Mesenchymal stem cell (in vitro differentiated cells and primary cell): ENCODE results near the gene PIGV.

Source experiments
- DNase-seq: peaks from one replicate; pipeline ENCODE4 v3.0.0-alpha.2; 2013
- H2AFZ ChIP-seq: one replicate; pipeline ENCODE4 v1.6.1; 2013; ENCODE audit warnings: low read depth, mild to moderate bottlenecking, control low read depth, inconsistent platforms, low read length, moderate library complexity
- H2AK5ac ChIP-seq: 2 replicates; pipeline ENCODE4 v1.6.1; 2013; ENCODE audit warnings: low read length, moderate library complexity, mild to moderate bottlenecking, inconsistent platforms; ENCODE audit not compliant: severe bottlenecking
- H2BK120ac ChIP-seq: one replicate; pipeline ENCODE4 v1.6.1; 2013; ENCODE audit warnings: low read depth, mild to moderate bottlenecking, inconsistent platforms, low read length, moderate library complexity
- H2BK12ac ChIP-seq, 2 experiments: one replicate each; pipeline ENCODE4 v1.6.1; 2013; ENCODE audit warnings: inconsistent platforms in 2 of 2, low read length in 2 of 2, mild to moderate bottlenecking in 2 of 2, moderate library complexity in 2 of 2, control low read depth in 1 of 2
- H2BK15ac ChIP-seq: one replicate; pipeline ENCODE4 v1.6.1; 2013; ENCODE audit warnings: mild to moderate bottlenecking, low read depth, inconsistent platforms; ENCODE audit not compliant: poor library complexity, severe bottlenecking
- H2BK5ac ChIP-seq: 2 replicates; pipeline ENCODE4 v1.6.1; 2013; ENCODE audit warnings: low read depth, mild to moderate bottlenecking, low read length, control low read depth, inconsistent platforms; ENCODE audit not compliant: poor library complexity, severe bottlenecking
- H3K14ac ChIP-seq, 2 experiments: one replicate each; pipeline ENCODE4 v1.6.1; 2013; ENCODE audit warnings: inconsistent platforms in 2 of 2, low read length in 2 of 2, control low read depth in 1 of 2, mild to moderate bottlenecking in 1 of 2, moderate library complexity in 1 of 2
- H3K18ac ChIP-seq, 2 experiments: one replicate each; pipeline ENCODE4 v1.6.1; 2013; ENCODE audit warnings: inconsistent platforms in 2 of 2, low read length in 2 of 2, control low read depth in 1 of 2, low read depth in 1 of 2, mild to moderate bottlenecking in 1 of 2
- H3K23ac ChIP-seq, 2 experiments: one replicate each; pipeline ENCODE4 v1.6.1; 2013; ENCODE audit warnings: inconsistent platforms in 2 of 2, low read length in 2 of 2, mild to moderate bottlenecking in 2 of 2, moderate library complexity in 2 of 2, control low read depth in 1 of 2
- H3K27ac ChIP-seq: 2 replicates; pipeline ENCODE4 v1.5.1; 2013; ENCODE audit warnings: mild to moderate bottlenecking, moderate library complexity, low read length, control low read depth, inconsistent platforms; ENCODE audit not compliant: poor library complexity, severe bottlenecking
- H3K27me3 ChIP-seq, 2 experiments: 2 replicates each; pipeline versions ENCODE4 v1.6.1 to v1.7.0; 2013; ENCODE audit warnings: low read length in 2 of 2, mild to moderate bottlenecking in 2 of 2, moderate library complexity in 2 of 2, control low read depth in 1 of 2, inconsistent platforms in 1 of 2; ENCODE audit not compliant: control insufficient read depth in 1 of 2, insufficient read depth in 1 of 2
- H3K36me3 ChIP-seq, 2 experiments: 2 replicates each; pipeline versions ENCODE4 v1.6.1 to v1.7.0; 2013; ENCODE audit warnings: low read length in 2 of 2, control low read depth in 1 of 2, inconsistent platforms in 1 of 2, low read depth in 1 of 2, mild to moderate bottlenecking in 1 of 2; ENCODE audit not compliant: insufficient read depth in 2 of 2, control insufficient read depth in 1 of 2
- H3K4ac ChIP-seq, 2 experiments: one replicate each; pipeline ENCODE4 v1.6.1; 2013; ENCODE audit warnings: inconsistent platforms in 2 of 2, low read length in 2 of 2, mild to moderate bottlenecking in 2 of 2, moderate library complexity in 2 of 2, control low read depth in 1 of 2, low read depth in 1 of 2
- H3K4me1 ChIP-seq: 2 replicates; pipeline ENCODE4 v1.6.1; 2013; ENCODE audit warnings: low read depth, low read length, control low read depth; ENCODE audit not compliant: control insufficient read depth, insufficient read depth
- H3K4me2 ChIP-seq: 2 replicates; pipeline ENCODE4 v1.6.1; 2013; ENCODE audit warnings: low read length, mild to moderate bottlenecking, inconsistent platforms; ENCODE audit not compliant: poor library complexity, severe bottlenecking
- H3K4me3 ChIP-seq, 2 experiments: 2 replicates each; pipeline versions ENCODE4 v1.5.1 to v1.7.0; 2013; ENCODE audit warnings: low read length in 2 of 2, mild to moderate bottlenecking in 2 of 2, control low read depth in 1 of 2, low read depth in 1 of 2; ENCODE audit not compliant: insufficient read depth in 1 of 2
- H3K79me1 ChIP-seq: replicated peaks from 2 replicates; pipeline ENCODE4 v1.6.1; 2013; ENCODE audit warnings: mild to moderate bottlenecking, control low read depth, low read length, inconsistent platforms; ENCODE audit not compliant: poor library complexity, severe bottlenecking
- H3K9ac ChIP-seq: 2 replicates; pipeline ENCODE4 v1.7.0; 2013; ENCODE audit warnings: mild to moderate bottlenecking, low read length, moderate library complexity
- H3K9me3 ChIP-seq: 2 replicates; pipeline ENCODE4 v1.7.0; 2013; ENCODE audit warnings: mild to moderate bottlenecking, low read length; ENCODE audit not compliant: control insufficient read depth
- H4K8ac ChIP-seq: one replicate; pipeline ENCODE4 v1.6.1; 2013; ENCODE audit warnings: inconsistent platforms, mild to moderate bottlenecking, low read length, moderate library complexity
- H4K91ac ChIP-seq: one replicate; pipeline ENCODE4 v1.6.1; 2013; ENCODE audit warnings: mild to moderate bottlenecking, low read length, inconsistent platforms
- WGBS: methylation state at CpG from one replicate; pipeline ENCODE4 v1.1.7; 2013; ENCODE audit warnings: mixed read lengths; 5-methylcytosine and 5-hydroxymethylcytosine counted together

Gene PIGV

DNA sequence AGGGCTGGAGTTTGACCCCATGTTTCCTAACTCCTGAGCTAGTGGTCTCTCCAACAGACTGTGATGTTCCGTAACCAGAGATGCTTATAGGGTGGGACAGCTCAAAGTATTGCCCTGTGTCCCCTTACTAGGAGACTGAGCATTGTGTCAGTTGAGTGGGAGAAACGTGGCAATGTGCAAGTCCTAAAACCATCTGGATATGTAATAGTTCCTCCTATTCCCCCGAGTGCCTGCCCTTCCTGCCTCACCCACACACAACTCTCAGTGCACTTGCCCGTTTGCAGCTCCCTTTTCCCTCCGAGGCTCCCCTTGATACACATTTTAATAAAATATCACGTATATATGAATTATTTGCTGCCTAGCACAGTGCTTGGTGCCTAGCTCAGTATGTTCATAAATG, 3.4 kb downstream of the PIGV start:
- 83% methylated on average over 3 of the region's 6 CpGs for WGBS
- Histone ChIP-seq H3K23ac (no peak overlapping the region), H2AFZ (no peak overlapping the region), H3K9me3 (no peaks in the 10 kb centered on the region), H3K18ac (no peak overlapping the region), H3K9ac (peak overlapping the region; percentile 99), H3K4me1 (peaks cover 14% of the 10 kb centered on the region), H3K4me3 (no peak overlapping the region), H2BK120ac (no peak overlapping the region), H3K36me3 (peaks cover 16 to 20% of the 10 kb centered on the region in 2 experiments), H3K4ac (no peak overlapping the region), H2BK15ac (no peak overlapping the region), H2BK5ac (no peak overlapping the region), H2AK5ac (no peak overlapping the region), H3K4me2 (no peak overlapping the region), H3K27ac (no peak overlapping the region), H3K27me3 (no peaks in the 10 kb centered on the region), H3K14ac (no peak overlapping the region), H4K8ac (no peak overlapping the region), H3K79me1 (peaks cover 14% of the 10 kb centered on the region), H2BK12ac (no peak overlapping the region), H4K91ac (no peak overlapping the region)
- no peak for DNase-seq

DNA sequence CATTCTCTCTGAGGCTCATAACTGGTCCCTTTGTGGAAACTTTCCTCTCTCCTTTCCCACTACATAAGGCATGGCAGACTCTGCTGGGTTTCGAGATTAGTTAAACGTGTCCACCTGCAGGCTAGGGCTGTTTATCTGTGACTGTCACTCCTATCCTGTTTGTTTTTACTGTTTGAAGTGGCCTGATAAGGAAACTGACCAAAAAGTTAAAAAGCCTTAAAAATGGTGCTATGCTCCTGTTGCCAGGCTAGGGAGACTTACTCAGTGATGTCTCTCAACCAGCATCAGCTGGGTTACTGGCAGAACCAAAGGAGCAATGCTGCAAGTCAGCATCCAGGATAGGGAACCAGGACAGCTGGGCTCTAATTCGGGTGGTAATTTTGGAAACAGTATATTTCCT, 3.9 kb downstream of the PIGV start:
- Histone ChIP-seq H3K4me2 (no peak overlapping the region), H3K23ac (no peak overlapping the region), H2AFZ (no peak overlapping the region), H4K8ac (no peak overlapping the region), H3K79me1 (peaks cover 14% of the 10 kb centered on the region), H3K18ac (no peak overlapping the region), H3K27ac (no peak overlapping the region), H2BK120ac (no peak overlapping the region), H2BK15ac (no peak overlapping the region), H3K9me3 (no peaks in the 10 kb centered on the region), H3K4me1 (peaks cover 12% of the 10 kb centered on the region), H3K4me3 (no peak overlapping the region), H2BK12ac (no peak overlapping the region), H3K9ac (peak overlapping the region; percentile 99), H3K27me3 (no peaks in the 10 kb centered on the region), H2AK5ac (no peak overlapping the region), H3K36me3 (peaks cover 20% of the 10 kb centered on the region in 2 experiments), H3K14ac (no peak overlapping the region), H3K4ac (no peak overlapping the region), H4K91ac (no peak overlapping the region), H2BK5ac (no peak overlapping the region)
- DNase-seq = no peak
- WGBS = 43% methylated on average over 2 of the region's 3 CpGs

DNA sequence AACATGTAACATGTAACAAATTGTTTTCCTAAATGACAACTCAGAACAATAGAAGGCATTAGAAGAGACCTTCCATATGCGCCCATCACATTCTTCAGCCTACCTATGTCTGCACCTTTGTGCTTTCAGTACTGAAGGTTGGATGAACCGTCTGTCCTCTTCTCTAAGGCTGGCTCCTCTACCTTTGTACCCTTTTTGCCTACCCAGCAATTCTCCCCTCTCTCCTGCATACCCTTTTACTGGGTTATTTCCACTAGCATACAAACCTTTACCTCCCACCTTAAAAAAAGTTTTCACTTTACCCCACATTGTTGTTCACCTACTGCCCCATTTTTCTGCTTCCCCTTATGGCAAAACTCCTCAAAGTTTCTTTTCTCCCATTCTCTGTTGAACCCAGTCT, 5.2 kb downstream of the PIGV start:
- Histone ChIP-seq H3K36me3 (peaks cover 20 to 31% of the 10 kb centered on the region in 2 experiments), H3K4ac (no peak overlapping the region), H3K79me1 (peaks cover 14% of the 10 kb centered on the region), H3K9me3 (no peaks in the 10 kb centered on the region), H2BK5ac (no peak overlapping the region), H4K91ac (no peak overlapping the region), H2BK15ac (no peak overlapping the region), H4K8ac (no peak overlapping the region), H3K18ac (no peak overlapping the region), H2AFZ (no peak overlapping the region), H3K9ac (no peak overlapping the region), H3K27me3 (no peaks in the 10 kb centered on the region), H3K27ac (no peak overlapping the region), H3K4me1 (peaks cover 9% of the 10 kb centered on the region), H2BK12ac (no peak overlapping the region), H2AK5ac (no peak overlapping the region), H2BK120ac (no peak overlapping the region), H3K4me3 (no peak overlapping the region), H3K14ac (no peak overlapping the region), H3K23ac (no peak overlapping the region), H3K4me2 (no peak overlapping the region)
- no peak for DNase-seq
- 97% methylated on average over 2 of the region's 2 CpGs for WGBS

DNA sequence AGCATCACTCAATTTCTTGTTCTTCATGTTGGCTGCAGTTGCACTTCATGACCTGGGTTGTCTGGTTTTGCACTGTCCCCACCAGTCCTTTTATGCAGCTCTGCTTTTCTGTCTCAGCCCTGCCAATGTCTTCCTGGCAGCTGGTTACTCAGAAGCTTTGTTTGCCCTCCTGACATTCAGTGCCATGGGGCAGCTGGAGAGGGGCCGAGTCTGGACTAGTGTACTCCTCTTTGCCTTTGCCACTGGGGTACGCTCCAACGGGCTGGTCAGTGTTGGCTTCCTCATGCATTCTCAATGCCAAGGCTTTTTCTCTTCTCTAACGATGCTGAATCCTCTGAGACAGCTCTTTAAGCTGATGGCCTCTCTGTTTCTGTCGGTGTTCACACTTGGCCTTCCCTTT, 6.6 kb downstream of the PIGV start:
- Histone ChIP-seq H2BK12ac (no peak overlapping the region), H2AFZ (no peak overlapping the region), H2BK5ac (no peak overlapping the region), H3K18ac (no peak overlapping the region), H3K9me3 (no peaks in the 10 kb centered on the region), H3K4me3 (no peak overlapping the region), H2AK5ac (no peak overlapping the region), H3K14ac (no peak overlapping the region), H4K8ac (no peak overlapping the region), H3K4me1 (peaks cover 5% of the 10 kb centered on the region), H2BK15ac (no peak overlapping the region), H3K23ac (no peak overlapping the region), H3K27ac (no peak overlapping the region), H3K36me3 (peaks cover 20 to 34% of the 10 kb centered on the region in 2 experiments), H3K4me2 (no peak overlapping the region), H3K27me3 (no peaks in the 10 kb centered on the region), H3K79me1 (peaks cover 11% of the 10 kb centered on the region), H3K9ac (no peak overlapping the region), H4K91ac (no peak overlapping the region), H2BK120ac (no peak overlapping the region), H3K4ac (no peak overlapping the region)
- 96% methylated on average over 5 of the region's 5 CpGs for WGBS
- DNase-seq = no peak
